RPMI8226 (cell line): Measurements from ENCODE around the gene PDCD2L.

ENCODE experiments used
- DNase-seq: peaks from one replicate; pipeline ENCODE4 v3.0.0-alpha.2; 2015

The PDCD2L gene

GRCh38 chr19:34474233-34474989 lies 70.2 kb downstream of the PDCD2L start:
- no peak for DNase-seq

GRCh38 chr19:34475026-34475974 lies 71.1 kb downstream of the PDCD2L start:
- no peak for DNase-seq
